Measurements from ENCODE around the gene NFKB2.
A peak's percentile ranks its signal among the peaks of the same experiment; 100 is the strongest.

Gene NFKB2

DNA sequence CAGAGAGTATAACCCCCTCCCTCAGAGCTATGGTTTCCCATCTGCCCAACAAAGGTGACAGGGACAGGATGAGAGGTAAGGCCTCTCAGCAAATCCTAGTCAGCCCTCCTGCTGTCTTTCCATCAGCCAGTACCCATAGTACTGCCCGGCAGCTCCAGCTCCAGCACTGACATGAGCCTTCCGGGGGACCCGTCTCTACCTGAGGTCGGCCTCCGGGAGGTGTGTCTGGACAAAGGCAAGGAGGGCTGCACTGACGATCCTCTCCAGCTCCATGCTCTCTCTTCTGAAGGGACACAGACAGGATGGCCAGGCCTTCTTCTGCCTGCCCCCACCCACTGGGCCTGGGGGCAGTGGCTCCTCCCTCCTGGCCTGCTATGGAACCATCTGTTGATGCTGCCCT, 29.4 kb downstream of the NFKB2 start:
- Mint-ChIP-seq H3K27me3 (ENCODE audit: low read depth) (peaks cover 7% of the 10 kb centered on the region), H3K36me3 (ENCODE audit: low read depth) (peaks cover 6% of the 10 kb centered on the region), H3K4me1 (peaks cover 9% of the 10 kb centered on the region), H3K9me3 (no peaks in the 10 kb centered on the region), H3K4me3 (no peak overlapping the region), H3K27ac (no peak overlapping the region)
- TF ChIP-seq, protein P1, sequence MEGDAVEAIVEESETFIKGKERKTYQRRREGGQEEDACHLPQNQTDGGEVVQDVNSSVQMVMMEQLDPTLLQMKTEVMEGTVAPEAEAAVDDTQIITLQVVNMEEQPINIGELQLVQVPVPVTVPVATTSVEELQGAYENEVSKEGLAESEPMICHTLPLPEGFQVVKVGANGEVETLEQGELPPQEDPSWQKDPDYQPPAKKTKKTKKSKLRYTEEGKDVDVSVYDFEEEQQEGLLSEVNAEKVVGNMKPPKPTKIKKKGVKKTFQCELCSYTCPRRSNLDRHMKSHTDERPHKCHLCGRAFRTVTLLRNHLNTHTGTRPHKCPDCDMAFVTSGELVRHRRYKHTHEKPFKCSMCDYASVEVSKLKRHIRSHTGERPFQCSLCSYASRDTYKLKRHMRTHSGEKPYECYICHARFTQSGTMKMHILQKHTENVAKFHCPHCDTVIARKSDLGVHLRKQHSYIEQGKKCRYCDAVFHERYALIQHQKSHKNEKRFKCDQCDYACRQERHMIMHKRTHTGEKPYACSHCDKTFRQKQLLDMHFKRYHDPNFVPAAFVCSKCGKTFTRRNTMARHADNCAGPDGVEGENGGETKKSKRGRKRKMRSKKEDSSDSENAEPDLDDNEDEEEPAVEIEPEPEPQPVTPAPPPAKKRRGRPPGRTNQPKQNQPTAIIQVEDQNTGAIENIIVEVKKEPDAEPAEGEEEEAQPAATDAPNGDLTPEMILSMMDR (IDR thresholded peaks at IDR 0.05; ENCODE audit: unreplicated experiment in 3 of 3) = no peak

DNA sequence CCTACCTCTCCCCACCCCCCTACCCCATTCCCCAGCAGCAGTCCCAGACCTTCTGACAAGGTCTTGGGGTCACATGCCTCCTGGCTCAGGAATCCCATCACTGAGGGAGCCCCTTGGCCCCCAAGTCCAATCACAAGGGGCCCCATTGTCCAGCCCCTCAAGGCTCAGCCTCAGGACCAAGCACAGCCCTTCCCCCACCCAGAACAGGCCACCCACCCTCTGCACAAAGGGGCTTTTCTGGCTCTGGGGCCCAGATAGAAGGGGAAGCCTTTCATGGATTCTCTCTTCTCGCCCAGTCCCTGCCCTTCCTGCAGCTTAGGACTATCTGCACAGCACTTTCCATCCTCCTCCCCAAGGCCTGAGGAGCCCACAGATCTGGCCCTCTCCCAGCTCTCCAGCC, 29.9 kb downstream of the NFKB2 start:
- Mint-ChIP-seq H3K4me1 (peaks cover 7% of the 10 kb centered on the region), H3K4me3 (no peak overlapping the region), H3K27me3 (ENCODE audit: low read depth) (peaks cover 3% of the 10 kb centered on the region), H3K27ac (no peak overlapping the region), H3K36me3 (ENCODE audit: low read depth) (peaks cover 6% of the 10 kb centered on the region), H3K9me3 (no peaks in the 10 kb centered on the region)
- TF ChIP-seq, protein P1 (IDR thresholded peaks at IDR 0.05; ENCODE audit: unreplicated experiment in 3 of 3) = no peak

DNA sequence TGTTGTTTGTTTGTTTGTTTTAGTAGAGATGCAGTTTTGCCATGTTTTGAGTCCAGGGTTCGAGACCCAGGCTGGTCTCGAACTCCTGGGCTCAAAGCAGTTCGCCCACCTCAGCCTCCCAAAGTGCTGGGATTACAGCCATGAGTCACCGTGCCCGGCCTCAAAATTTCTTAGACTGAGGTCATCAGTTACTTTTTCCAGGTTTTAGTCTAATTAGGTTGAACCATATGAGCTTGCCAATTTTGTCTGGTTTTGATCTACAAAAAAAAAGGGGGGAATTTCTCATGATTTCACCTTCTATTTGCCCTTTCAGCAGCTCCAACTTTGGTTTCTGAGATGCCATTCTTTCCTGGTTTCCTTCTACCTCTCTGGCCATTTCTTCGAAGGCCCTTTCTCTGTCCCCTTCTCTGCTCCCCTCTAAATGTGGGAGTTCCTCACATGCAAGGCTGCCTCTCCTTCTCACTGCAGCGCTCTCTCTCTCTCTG, 31.3 kb downstream of the NFKB2 start:
- no peaks in the 10 kb centered on the region for H3K9me3 Mint-ChIP-seq
- H3K4me3 Mint-ChIP-seq = peak overlapping the region in 1 of 3 experiments; percentile 2
- peaks cover 6% of the 10 kb centered on the region for H3K36me3 Mint-ChIP-seq (ENCODE audit: low read depth)
- peaks cover 5% of the 10 kb centered on the region for H3K4me1 Mint-ChIP-seq
- no peak overlapping the region for H3K27ac Mint-ChIP-seq
- H3K27me3 Mint-ChIP-seq (ENCODE audit: low read depth) = peaks cover 3% of the 10 kb centered on the region
- TF ChIP-seq, protein P1 (IDR thresholded peaks at IDR 0.05; ENCODE audit: unreplicated experiment in 3 of 3) = no peak

DNA sequence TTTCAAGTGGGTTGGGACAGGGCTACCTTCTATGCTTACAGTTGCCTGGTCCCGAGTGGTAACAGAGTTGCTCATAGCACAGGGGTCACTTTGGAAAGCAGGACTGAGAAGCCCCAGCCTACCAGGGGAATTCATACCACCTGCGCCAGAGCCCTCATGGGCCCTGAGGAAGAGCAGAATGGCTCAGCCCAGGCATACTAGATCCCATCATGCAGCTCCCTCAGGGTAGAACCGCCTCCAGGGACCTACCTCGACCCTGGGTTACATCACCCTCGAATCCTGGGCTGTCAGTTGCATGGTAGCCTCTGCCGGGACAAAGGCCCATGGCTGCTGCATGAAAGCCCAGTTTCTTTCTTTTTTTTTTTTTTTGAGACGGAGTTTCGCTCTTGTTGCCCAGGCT, 34.0 kb downstream of the NFKB2 start:
- H3K27ac Mint-ChIP-seq = no peak overlapping the region
- H3K36me3 Mint-ChIP-seq (ENCODE audit: low read depth) = peaks cover 3% of the 10 kb centered on the region
- TF ChIP-seq, protein P1 (IDR thresholded peaks at IDR 0.05; ENCODE audit: unreplicated experiment in 3 of 3) = no peak
- H3K9me3 Mint-ChIP-seq = no peaks in the 10 kb centered on the region
- H3K4me3 Mint-ChIP-seq = peak overlapping the region in 1 of 3 experiments; percentile 24
- peaks cover 12% of the 10 kb centered on the region for H3K4me1 Mint-ChIP-seq
- H3K27me3 Mint-ChIP-seq (ENCODE audit: low read depth) = no peaks in the 10 kb centered on the region

DNA sequence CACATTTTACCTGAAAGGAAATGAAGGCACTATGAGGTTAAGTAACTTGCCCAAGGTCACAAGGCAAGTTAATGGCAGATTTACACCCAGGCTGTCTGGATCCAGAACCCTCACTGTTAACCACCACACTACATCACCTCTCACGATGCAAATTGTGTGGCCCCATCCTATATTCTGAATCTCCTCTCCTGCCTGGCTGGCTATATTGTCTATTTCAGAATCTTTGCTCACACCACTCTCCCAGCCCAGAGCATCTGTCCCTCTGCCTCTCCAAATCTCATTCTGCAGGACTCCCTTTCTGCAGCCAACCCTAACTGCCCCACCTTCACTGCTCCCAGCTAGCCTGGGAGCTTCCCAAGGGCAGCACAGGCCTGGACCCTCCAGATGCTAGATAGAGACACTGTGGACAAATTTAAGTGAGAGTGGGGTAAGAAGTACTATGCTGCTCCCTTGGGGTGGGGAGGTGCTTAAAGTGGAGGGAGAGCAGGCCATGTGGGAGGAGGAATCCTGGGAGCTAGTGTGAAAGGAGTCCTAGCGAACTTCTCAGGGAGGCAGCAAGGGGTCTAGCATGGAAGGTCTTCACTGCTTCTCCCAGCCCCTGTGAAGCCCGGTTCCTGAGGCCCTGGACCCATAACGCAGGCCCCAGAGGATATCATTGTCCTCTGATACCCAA, 36.1 kb downstream of the NFKB2 start:
- peak overlapping the region; percentile 89 to 96 (median 91) for H3K27ac Mint-ChIP-seq
- peaks cover 32% of the 10 kb centered on the region for H3K4me1 Mint-ChIP-seq
- H3K9me3 Mint-ChIP-seq = no peaks in the 10 kb centered on the region
- H3K27me3 Mint-ChIP-seq (ENCODE audit: low read depth) = peaks cover 3% of the 10 kb centered on the region
- H3K36me3 Mint-ChIP-seq (ENCODE audit: low read depth) = no peaks in the 10 kb centered on the region
- TF ChIP-seq, protein P1 (IDR thresholded peaks at IDR 0.05; ENCODE audit: unreplicated experiment in 3 of 3) = no peak
- peak overlapping the region; percentile 97 to 98 (median 97) for H3K4me3 Mint-ChIP-seq
